Neural progenitor cell (in vitro differentiated cells): ENCODE data around the gene DOCK4. TPM values are rescaled to one million over a fixed set of nuclear protein-coding genes. Genes with fewer than 3 reads are reported as not detected.

Source experiments
- DNase-seq: peaks from one replicate; pipeline ENCODE4 v3.0.0-alpha.2; 2016; ENCODE audit warnings: low spot score
- H2AFZ ChIP-seq: fragments of 200-600 bp; sonication (generic); replicated peaks from 2 replicates; pipeline ENCODE4 v1.6.1; 2016; ENCODE audit warnings: antibody characterized with exemption
- H3F3A ChIP-seq: fragments of 200-600 bp; sonication (generic); 2 replicates; pipeline ENCODE4 v1.6.1; 2016; ENCODE audit warnings: antibody characterized with exemption, low read depth
- H3K27ac ChIP-seq: fragments of 200-600 bp; sonication (generic); 2 replicates; pipeline ENCODE4 v1.5.1; 2016; ENCODE audit warnings: mild to moderate bottlenecking
- H3K27me3 ChIP-seq: fragments of 200-600 bp; sonication (generic); 2 replicates; pipeline ENCODE4 v1.6.1; 2016; ENCODE audit warnings: mild to moderate bottlenecking, moderate library complexity
- H3K36me3 ChIP-seq: fragments of 200-600 bp; sonication (generic); 2 replicates; pipeline ENCODE4 v1.5.1; 2016
- H3K4me1 ChIP-seq: fragments of 200-600 bp; sonication (generic); 2 replicates; pipeline ENCODE4 v1.6.1; 2016; ENCODE audit warnings: mixed run types
- H3K4me2 ChIP-seq: fragments of 200-600 bp; sonication (generic); 2 replicates; pipeline ENCODE4 v1.6.1; 2016
- H3K4me3 ChIP-seq: fragments of 200-600 bp; sonication (generic); 2 replicates; pipeline ENCODE4 v1.5.1; 2016
- H3K79me2 ChIP-seq: fragments of 200-600 bp; sonication (generic); 2 replicates; pipeline ENCODE4 v1.6.1; 2016; ENCODE audit warnings: low read depth
- H3K9ac ChIP-seq: fragments of 200-600 bp; sonication (generic); 2 replicates; pipeline ENCODE4 v1.6.1; 2016
- H3K9me3 ChIP-seq: fragments of 200-600 bp; sonication (generic); 2 replicates; pipeline ENCODE4 v1.5.1; 2016; ENCODE audit warnings: low read depth
- H4K20me1 ChIP-seq: fragments of 200-600 bp; sonication (generic); 2 replicates; pipeline ENCODE4 v1.6.1; 2016; ENCODE audit warnings: low read depth
- H3K27ac Mint-ChIP-seq: 3 replicates; pipeline ENCODE4 v1.8.0; 2021; ENCODE audit warnings: mixed read lengths
- H3K27me3 Mint-ChIP-seq: 2 replicates; pipeline ENCODE4 v1.8.0; 2022; ENCODE audit warnings: low read depth, mild to moderate bottlenecking, inconsistent platforms, moderate library complexity, mixed read lengths; ENCODE audit not compliant: insufficient read depth
- H3K36me3 Mint-ChIP-seq: 3 replicates; pipeline ENCODE4 v1.8.0; 2021; ENCODE audit warnings: mixed read lengths
- H3K4me1 Mint-ChIP-seq: 3 replicates; pipeline ENCODE4 v1.8.0; 2021; ENCODE audit warnings: mixed read lengths
- H3K4me3 Mint-ChIP-seq: 3 replicates; pipeline ENCODE4 v1.8.0; 2021; ENCODE audit warnings: mild to moderate bottlenecking, moderate library complexity, mixed read lengths
- H3K9me3 Mint-ChIP-seq: 3 replicates; pipeline ENCODE4 v1.8.0; 2020; ENCODE audit warnings: mixed read lengths
- CTCF ChIP-seq: fragments of 200-600 bp; sonication (generic); IDR thresholded peaks from 2 replicates; pipeline ENCODE4 v1.5.1; 2017; ENCODE audit warnings: antibody characterized with exemption, mild to moderate bottlenecking
- EZH2 ChIP-seq: fragments of 200-600 bp; sonication (generic); IDR thresholded peaks from 2 replicates; pipeline ENCODE4 v1.6.1; 2017; ENCODE audit warnings: antibody characterized with exemption, mild to moderate bottlenecking, moderate library complexity
- EZH2phosphoT487 ChIP-seq: fragments of 200-600 bp; sonication (generic); IDR thresholded peaks from 2 replicates; pipeline ENCODE4 v1.6.1; 2017; ENCODE audit warnings: antibody characterized with exemption
- total RNA-seq: library from RNA; depleted of rRNA; stranded (reverse); fragments of >200 nt; gene quantifications from 2 replicates; pipeline ENCODE4 v1.2.3, GENCODE V29; 2015; ENCODE audit warnings: low replicate concordance

The DOCK4 gene
- total RNA-seq, 1 donor from 2014 or later = 11.4 TPM

GRCh38 chr7:112220877-112221434 lies 14.8 kb upstream of the DOCK4 start:
- Histone ChIP-seq H4K20me1 (peaks cover 1% of the 10 kb centered on the region), H3K4me2 (no peak overlapping the region), H3K79me2 (peaks cover 67% of the 10 kb centered on the region), H3K4me3 (no peak overlapping the region), H3K36me3 (no peaks in the 10 kb centered on the region), H3K4me1 (peaks cover 1% of the 10 kb centered on the region), H3F3A (no peaks in the 10 kb centered on the region), H3K27me3 (no peaks in the 10 kb centered on the region), H3K9me3 (no peaks in the 10 kb centered on the region), H3K9ac (no peak overlapping the region), H2AFZ (no peak overlapping the region), H3K27ac (no peak overlapping the region)
- TF ChIP-seq EZH2 (no peak), EZH2phosphoT487 (no peak), CTCF (no peak)
- Mint-ChIP-seq H3K9me3 (peaks cover 20% of the 10 kb centered on the region), H3K36me3 (peaks cover 18% of the 10 kb centered on the region), H3K4me3 (no peak overlapping the region), H3K4me1 (no peaks in the 10 kb centered on the region), H3K27ac (no peak overlapping the region), H3K27me3 (no peaks in the 10 kb centered on the region)
- no peak for DNase-seq

GRCh38 chr7:112215787-112216186 lies 9.6 kb upstream of the DOCK4 start:
- TF ChIP-seq EZH2phosphoT487 (no peak), EZH2 (no peak), CTCF (no peak)
- peaks cover 3% of the 10 kb centered on the region for H3K36me3 Mint-ChIP-seq
- peaks cover under 1% of the 10 kb centered on the region for H3K9me3 Mint-ChIP-seq
- H3K27me3 ChIP-seq = no peaks in the 10 kb centered on the region
- no peaks in the 10 kb centered on the region for H3K36me3 ChIP-seq
- no peak overlapping the region for H3K4me2 ChIP-seq
- no peak overlapping the region for H2AFZ ChIP-seq
- peaks cover 32% of the 10 kb centered on the region for H4K20me1 ChIP-seq
- H3K4me1 ChIP-seq = peaks cover 4% of the 10 kb centered on the region
- H3K4me3 ChIP-seq = no peak overlapping the region
- no peak for DNase-seq
- H3K4me1 Mint-ChIP-seq = no peaks in the 10 kb centered on the region
- no peak overlapping the region for H3K9ac ChIP-seq
- H3K27ac Mint-ChIP-seq = no peak overlapping the region
- H3K27me3 Mint-ChIP-seq = no peaks in the 10 kb centered on the region
- no peak overlapping the region for H3K4me3 Mint-ChIP-seq
- H3F3A ChIP-seq = no peaks in the 10 kb centered on the region
- H3K79me2 ChIP-seq = peaks cover 84% of the 10 kb centered on the region
- no peak overlapping the region for H3K27ac ChIP-seq
- H3K9me3 ChIP-seq = no peaks in the 10 kb centered on the region

- TF ChIP-seq CTCF (no peak), EZH2phosphoT487 (no peak), EZH2 (no peak)
- Mint-ChIP-seq H3K4me1 (no peaks in the 10 kb centered on the region), H3K27me3 (no peaks in the 10 kb centered on the region), H3K9me3 (no peaks in the 10 kb centered on the region), H3K36me3 (peaks cover 3% of the 10 kb centered on the region), H3K4me3 (no peak overlapping the region), H3K27ac (no peak overlapping the region)
- no peaks in the 10 kb centered on the region for H3F3A ChIP-seq
- no peak overlapping the region for H3K4me3 ChIP-seq
- H3K27ac ChIP-seq = no peak overlapping the region
- H3K4me2 ChIP-seq = no peak overlapping the region
- peaks cover 32% of the 10 kb centered on the region for H4K20me1 ChIP-seq
- no peaks in the 10 kb centered on the region for H3K9me3 ChIP-seq
- no peak overlapping the region for H3K9ac ChIP-seq
- no peak for DNase-seq
- H3K4me1 ChIP-seq = peaks cover 4% of the 10 kb centered on the region
- no peaks in the 10 kb centered on the region for H3K27me3 ChIP-seq
- no peak overlapping the region for H2AFZ ChIP-seq
- peaks cover 87% of the 10 kb centered on the region for H3K79me2 ChIP-seq
- H3K36me3 ChIP-seq = no peaks in the 10 kb centered on the region
Measured at GRCh38 chr7:112214883-112215282, 8.7 kb upstream of the DOCK4 start.
